Panc1 (cell line): ENCODE measurements around the gene DSCAML1. TPM values are rescaled to one million over a fixed set of nuclear protein-coding genes. Genes with fewer than 3 reads are reported as not detected.

Experiments used
- ATAC-seq: fragments of 200-7000 bp; cut with Tn5 transposase; 2 replicates; pipeline ENCODE4 v1.9.1; 2020; ENCODE audit warnings: mild to moderate bottlenecking, moderate library complexity
- BruUV-seq: library from RNA; stranded (reverse); fragments of 400-500 nt; replicated peaks from 2 replicates; lab custom pipeline; 2021; lab: Mats Ljungman, UMichigan
- CTCF ChIA-PET: fragments of 300-600 bp; sonication (Branson Sonifier 250); formaldehyde crosslinking; loops from one replicate; lab custom pipeline; 2022; ENCODE audit warnings: antibody characterized with exemption; lab: Charles Lee
- POLR2A ChIA-PET: fragments of 300-600 bp; sonication (Branson Sonifier 250); formaldehyde crosslinking; loops from one replicate; lab custom pipeline; 2022; ENCODE audit warnings: antibody characterized with exemption; lab: Charles Lee
- DNase-seq: peaks from one replicate; pipeline ENCODE4 v3.0.0-alpha.2; 2010; ENCODE audit warnings: low read depth, low spot score
- H3K27ac ChIP-seq: 2 replicates; pipeline ENCODE4 v1.5.1; 2011; ENCODE audit warnings: mild to moderate bottlenecking, low read length, inconsistent platforms
- H3K27me3 ChIP-seq: fragments of 200-500 bp; sonication (Bioruptor generic); 2 replicates; pipeline ENCODE4 v1.6.0; 2014; ENCODE audit warnings: low read length, inconsistent platforms; ENCODE audit not compliant: control insufficient read depth, insufficient read depth
- H3K36me3 ChIP-seq: fragments of 200-500 bp; sonication (Bioruptor generic); 2 replicates; pipeline ENCODE4 v1.5.1; 2014; ENCODE audit warnings: inconsistent platforms, mild to moderate bottlenecking, low read length, moderate library complexity; ENCODE audit not compliant: control insufficient read depth, insufficient read depth
- H3K4me1 ChIP-seq: 2 replicates; pipeline ENCODE4 v1.5.1; 2011; ENCODE audit warnings: inconsistent platforms, mild to moderate bottlenecking, low read length, moderate library complexity; ENCODE audit not compliant: control insufficient read depth, insufficient read depth
- H3K4me3 ChIP-seq, 2 experiments: 2 replicates each; pipeline ENCODE4 v1.5.1; 2011 to 2012; ENCODE audit warnings: low read depth in 2 of 2, low read length in 2 of 2, mild to moderate bottlenecking in 2 of 2, inconsistent platforms in 1 of 2, moderate library complexity in 1 of 2
- H3K9me3 ChIP-seq: fragments of 200-500 bp; sonication (Bioruptor generic); 2 replicates; pipeline ENCODE4 v1.5.1; 2014; ENCODE audit warnings: low read depth, mild to moderate bottlenecking, inconsistent platforms, low read length, moderate library complexity; ENCODE audit not compliant: control insufficient read depth, insufficient read depth
- CTCF ChIP-seq: fragments of 450-650 bp; IDR thresholded peaks from 2 replicates; pipeline ENCODE4 v1.5.1; 2017; ENCODE audit warnings: mild to moderate bottlenecking
- POLR2AphosphoS5 ChIP-seq: IDR thresholded peaks from 2 replicates; pipeline ENCODE4 v1.6.1; 2012; ENCODE audit warnings: mild to moderate bottlenecking, low read depth, low read length, moderate library complexity
- REST ChIP-seq, 2 experiments: IDR thresholded peaks; 2 replicates each; pipeline ENCODE4 v1.6.1; 2011 to 2012; ENCODE audit warnings: low read depth in 2 of 2, control low read depth in 1 of 2, low read length in 1 of 2, mild to moderate bottlenecking in 1 of 2, moderate library complexity in 1 of 2; ENCODE audit not compliant: insufficient read depth in 1 of 2
- SIN3A ChIP-seq: IDR thresholded peaks from 2 replicates; pipeline ENCODE4 v1.6.1; 2012; ENCODE audit warnings: low read depth, mild to moderate bottlenecking, low read length, moderate library complexity, borderline replicate concordance; ENCODE audit not compliant: insufficient read depth
- TCF7L2 ChIP-seq: IDR thresholded peaks from 2 replicates; pipeline ENCODE4 v1.6.1; 2011; ENCODE audit warnings: mild to moderate bottlenecking, low read depth, low read length, inconsistent platforms
- in situ Hi-C: cut with HindIII; loops from 2 replicates; pipeline ENCODE4 v1.10.0; 2016; ENCODE audit warnings: low sequenced_read_pairs, low pct_unique_long_range_greater_than_20kb
- intact Hi-C: fragments of 100-400 bp; cut with micrococcal nuclease; formaldehyde crosslinking; loops from one replicate; pipeline ENCODE4 v1.10.0; 2022; ENCODE audit not compliant: unreplicated experiment
- total RNA-seq: library from RNA; stranded (reverse); gene quantifications from one replicate; pipeline ENCODE4 v1.2.1, GENCODE V29; 2021; ENCODE audit not compliant: unreplicated experiment

DSCAML1 gene
- total RNA-seq, 1 experiment from 2014 or later, result 1.6 TPM

- DNase-seq, result no peak
- Histone ChIP-seq H3K4me3 (no peak overlapping the region), H3K36me3 (no peaks in the 10 kb centered on the region), H3K27ac (peak overlapping the region; percentile 12; the same call in 1 of the 2 replicates), H3K4me1 (peaks cover 6% of the 10 kb centered on the region; the same call in 1 of the 2 replicates), H3K9me3 (no peaks in the 10 kb centered on the region), H3K27me3 (peaks cover 6% of the 10 kb centered on the region)
- no peak for ATAC-seq
- intact Hi-C loops (no loop called here), in situ Hi-C loops (no loop called here)
- no TSS peak for BruUV-seq
- TF ChIP-seq POLR2AphosphoS5 (no peak), CTCF (no peak), REST (IDR thresholded peaks at IDR 0.05; ENCODE audit: insufficient read depth in 1 of 2, low read depth in 2 of 2, low read length in 1 of 2) (no peak), TCF7L2 (no peak), SIN3A (no peak)
- POLR2A ChIA-PET, result no interaction called here
- CTCF ChIA-PET, result no interaction called here
Measured at GRCh38 chr11:117705866-117706265, 91.2 kb downstream of the DSCAML1 start.

DNA sequence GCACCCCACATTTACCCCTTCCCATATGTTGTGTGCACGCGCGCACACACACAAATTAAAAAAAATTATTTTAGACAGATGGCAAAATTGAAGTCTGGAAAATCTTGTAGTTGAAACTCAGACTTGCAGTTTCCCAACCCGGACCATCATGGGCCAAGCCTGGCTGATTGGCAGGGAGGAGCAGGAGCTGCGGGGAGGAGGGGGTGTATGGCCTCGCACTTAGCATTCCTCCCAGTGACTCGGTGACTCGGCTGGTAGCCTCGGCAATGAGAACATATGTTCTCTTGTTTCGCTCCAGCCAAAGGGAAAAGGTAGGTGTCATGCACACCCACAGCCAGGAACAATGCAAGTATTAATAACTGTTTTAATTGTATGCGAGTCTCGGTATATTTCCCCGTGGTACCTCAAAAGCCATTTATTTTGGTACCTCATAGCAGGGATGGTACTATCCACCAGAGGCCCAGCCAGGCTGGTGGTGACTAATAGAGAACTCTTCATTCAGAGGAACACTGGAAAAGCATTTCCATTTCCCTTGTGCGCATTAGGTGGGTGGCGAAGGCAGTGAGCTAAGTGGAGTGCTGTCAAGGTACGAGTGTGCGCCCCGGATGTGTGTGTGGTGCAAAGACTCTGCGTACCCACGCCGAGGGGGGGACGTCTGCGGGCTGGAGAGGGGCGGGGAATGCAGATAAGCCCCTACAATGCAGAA lies 92.5 kb downstream of the DSCAML1 start:
- Histone ChIP-seq H3K27me3 (no peaks in the 10 kb centered on the region; the same call in 1 of the 2 replicates), H3K4me3 (no peak overlapping the region), H3K4me1 (peaks cover 6% of the 10 kb centered on the region; the same call in 1 of the 2 replicates), H3K27ac (no peak overlapping the region), H3K36me3 (no peaks in the 10 kb centered on the region), H3K9me3 (no peaks in the 10 kb centered on the region)
- ChIA-PET CTCF (no interaction called here), POLR2A (no interaction called here)
- DNase-seq (no peak), ATAC-seq (no peak)
- BruUV-seq, result no TSS peak
- no peak for TF ChIP-seq REST (IDR thresholded peaks at IDR 0.05; ENCODE audit: insufficient read depth in 1 of 2, low read depth in 2 of 2, low read length in 1 of 2)
- no peak for TF ChIP-seq TCF7L2
- no peak for TF ChIP-seq POLR2AphosphoS5
- no peak for TF ChIP-seq CTCF
- intact Hi-C loops, result no loop called here
- in situ Hi-C loops, result no loop called here
